WERI-Rb-1 (cell line): Measurements from ENCODE around the gene TCIRG1.

Experiments
- DNase-seq: peaks from one replicate; pipeline ENCODE4 v3.0.0-alpha.2; 2020
- H3K27ac ChIP-seq: fragments of 250-450 bp; sonication (Bioruptor Pico); 2 replicates; pipeline ENCODE4 v1.5.1; 2020; ENCODE audit warnings: mild to moderate bottlenecking, moderate library complexity
- H3K27me3 ChIP-seq: fragments of 250-450 bp; sonication (Bioruptor Pico); 2 replicates; pipeline ENCODE4 v1.5.1; 2021; ENCODE audit warnings: mild to moderate bottlenecking, low read depth, moderate library complexity; ENCODE audit not compliant: insufficient read depth, severe bottlenecking
- H3K36me3 ChIP-seq: fragments of 250-450 bp; sonication (Bioruptor Pico); 2 replicates; pipeline ENCODE4 v1.5.1; 2020; ENCODE audit warnings: mild to moderate bottlenecking, moderate library complexity
- H3K4me3 ChIP-seq: 2 replicates; pipeline ENCODE4 v1.5.1; 2011; ENCODE audit warnings: low read depth, mild to moderate bottlenecking, control low read depth, low read length
- H3K9me3 ChIP-seq: fragments of 250-450 bp; sonication (Bioruptor Pico); 2 replicates; pipeline ENCODE4 v1.5.1; 2021; ENCODE audit warnings: mild to moderate bottlenecking, moderate library complexity; ENCODE audit not compliant: severe bottlenecking
- TF ChIP-seq, protein P1 (sequence below): IDR thresholded peaks from 2 replicates; pipeline ENCODE4 v1.5.1; 2011; ENCODE audit warnings: low read depth, mild to moderate bottlenecking, control low read depth, inconsistent platforms, low read length

The TCIRG1 gene

DNA sequence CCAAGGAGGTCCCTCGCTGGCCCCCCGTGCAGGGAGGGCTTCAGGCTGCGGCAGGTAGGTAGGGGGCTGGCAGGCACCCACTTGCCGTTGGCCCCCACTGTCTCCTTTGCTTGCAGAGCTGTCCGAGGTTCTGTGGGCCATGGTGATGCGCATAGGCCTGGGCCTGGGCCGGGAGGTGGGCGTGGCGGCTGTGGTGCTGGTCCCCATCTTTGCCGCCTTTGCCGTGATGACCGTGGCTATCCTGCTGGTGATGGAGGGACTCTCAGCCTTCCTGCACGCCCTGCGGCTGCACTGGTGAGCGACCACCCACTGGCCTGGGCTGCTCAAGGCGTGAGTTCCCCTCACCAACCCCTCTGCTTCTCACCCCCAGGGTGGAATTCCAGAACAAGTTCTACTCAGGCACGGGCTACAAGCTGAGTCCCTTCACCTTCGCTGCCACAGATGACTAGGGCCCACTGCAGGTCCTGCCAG is 11.6 kb downstream of the TCIRG1 start:
- no peaks in the 10 kb centered on the region for H3K36me3 ChIP-seq

DNA sequence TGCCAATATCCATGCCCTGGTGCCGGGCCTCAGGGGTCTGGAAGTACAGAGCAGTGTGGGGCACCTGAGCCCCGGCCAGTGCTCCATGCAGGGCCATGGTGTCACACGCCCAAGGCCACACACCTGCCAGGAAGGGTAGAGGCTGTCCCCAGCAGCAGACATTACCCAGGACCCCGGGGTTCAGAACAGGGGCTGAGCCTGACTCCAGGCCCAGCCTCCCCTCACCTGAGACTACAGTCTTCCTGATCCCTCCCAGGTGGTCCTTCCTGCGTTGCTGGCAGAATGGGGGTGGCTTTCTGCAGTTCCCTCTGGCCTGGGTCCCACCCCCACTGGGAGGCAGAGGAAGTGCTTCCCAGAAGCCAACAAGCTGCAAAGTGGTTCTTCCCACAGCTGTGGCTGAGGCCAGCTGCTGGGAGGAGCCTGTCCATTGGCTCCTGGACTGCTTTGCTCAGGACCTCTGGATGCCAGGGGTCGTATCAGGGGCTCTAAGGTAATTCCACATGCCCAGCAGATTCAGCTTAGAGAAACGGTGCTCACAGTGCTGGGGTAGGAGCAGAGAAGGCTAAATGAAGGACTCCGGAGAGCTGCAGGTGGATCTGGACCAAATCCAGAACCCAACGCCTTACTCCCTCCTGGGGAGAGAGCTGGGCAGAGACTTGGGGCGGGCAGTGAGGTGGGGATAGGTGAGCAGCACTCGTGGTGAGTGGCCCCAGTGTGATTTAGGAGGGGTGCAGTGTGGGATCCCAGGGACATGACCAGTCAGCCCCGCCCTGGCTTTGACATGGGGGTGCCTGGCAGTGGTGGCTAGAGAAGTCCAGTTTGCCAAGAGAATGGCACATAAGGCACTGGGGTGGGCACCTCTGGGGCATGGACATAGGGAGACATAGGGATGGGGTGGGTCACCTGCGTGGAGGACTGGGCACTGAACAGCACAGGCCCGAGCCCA is 12.6 kb downstream of the TCIRG1 start:
- no peaks in the 10 kb centered on the region for H3K36me3 ChIP-seq
- TF ChIP-seq, protein P1, sequence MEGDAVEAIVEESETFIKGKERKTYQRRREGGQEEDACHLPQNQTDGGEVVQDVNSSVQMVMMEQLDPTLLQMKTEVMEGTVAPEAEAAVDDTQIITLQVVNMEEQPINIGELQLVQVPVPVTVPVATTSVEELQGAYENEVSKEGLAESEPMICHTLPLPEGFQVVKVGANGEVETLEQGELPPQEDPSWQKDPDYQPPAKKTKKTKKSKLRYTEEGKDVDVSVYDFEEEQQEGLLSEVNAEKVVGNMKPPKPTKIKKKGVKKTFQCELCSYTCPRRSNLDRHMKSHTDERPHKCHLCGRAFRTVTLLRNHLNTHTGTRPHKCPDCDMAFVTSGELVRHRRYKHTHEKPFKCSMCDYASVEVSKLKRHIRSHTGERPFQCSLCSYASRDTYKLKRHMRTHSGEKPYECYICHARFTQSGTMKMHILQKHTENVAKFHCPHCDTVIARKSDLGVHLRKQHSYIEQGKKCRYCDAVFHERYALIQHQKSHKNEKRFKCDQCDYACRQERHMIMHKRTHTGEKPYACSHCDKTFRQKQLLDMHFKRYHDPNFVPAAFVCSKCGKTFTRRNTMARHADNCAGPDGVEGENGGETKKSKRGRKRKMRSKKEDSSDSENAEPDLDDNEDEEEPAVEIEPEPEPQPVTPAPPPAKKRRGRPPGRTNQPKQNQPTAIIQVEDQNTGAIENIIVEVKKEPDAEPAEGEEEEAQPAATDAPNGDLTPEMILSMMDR, result no peak
- H3K4me3 ChIP-seq, result no peak overlapping the region
- H3K27me3 ChIP-seq, result no peaks in the 10 kb centered on the region
- no peaks in the 10 kb centered on the region for H3K9me3 ChIP-seq
- DNase-seq, result no peak
- H3K27ac ChIP-seq, result no peak overlapping the region

More for the DNA sequence above, 11.6 kb downstream of the TCIRG1 start:
- Histone ChIP-seq H3K27ac (no peak overlapping the region), H3K27me3 (no peaks in the 10 kb centered on the region), H3K9me3 (no peaks in the 10 kb centered on the region), H3K4me3 (no peak overlapping the region)
- TF ChIP-seq, protein P1, result no peak
- DNase-seq, result no peak

DNA sequence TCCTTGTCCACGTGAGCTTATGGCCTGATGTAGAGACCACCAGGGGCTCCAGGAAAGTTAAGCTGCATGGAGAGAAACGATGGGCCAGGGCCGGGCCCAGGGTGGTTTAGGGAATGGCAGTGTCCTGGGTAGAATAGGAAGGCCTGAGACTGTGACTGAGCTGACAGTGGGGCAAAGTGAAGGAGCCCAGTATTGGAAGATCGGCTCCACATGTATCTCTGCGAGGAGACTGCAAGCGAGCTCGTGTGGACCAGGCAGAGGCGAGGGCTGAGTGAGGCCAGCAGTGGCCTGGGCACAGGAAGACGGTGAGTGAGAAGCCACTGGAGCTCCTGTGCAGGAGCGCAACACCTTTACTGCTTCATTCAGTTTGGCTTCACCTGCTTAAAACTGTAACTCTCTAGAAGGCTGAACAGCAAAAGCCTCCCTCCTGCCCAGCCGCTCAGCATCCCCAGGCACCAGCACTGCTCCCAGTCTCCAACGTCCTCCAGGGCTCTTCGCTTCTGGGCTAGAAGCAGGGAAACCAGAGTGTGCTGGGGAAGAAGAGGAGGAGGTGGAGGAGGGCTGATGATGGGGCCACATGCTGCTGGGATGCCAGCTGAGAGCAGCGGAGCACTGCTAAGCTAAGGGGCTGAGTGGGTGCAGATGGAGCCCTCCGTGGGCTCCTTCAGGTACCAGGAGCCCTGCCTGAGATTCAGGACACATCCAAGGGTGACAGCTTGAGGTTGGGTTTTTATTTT is 13.5 kb downstream of the TCIRG1 start:
- TF ChIP-seq, protein P1, result no peak
- Histone ChIP-seq H3K27me3 (no peaks in the 10 kb centered on the region), H3K9me3 (no peaks in the 10 kb centered on the region), H3K36me3 (no peaks in the 10 kb centered on the region; the same call in 1 of the 2 replicates), H3K4me3 (no peak overlapping the region), H3K27ac (no peak overlapping the region)
- DNase-seq, result no peak

DNA sequence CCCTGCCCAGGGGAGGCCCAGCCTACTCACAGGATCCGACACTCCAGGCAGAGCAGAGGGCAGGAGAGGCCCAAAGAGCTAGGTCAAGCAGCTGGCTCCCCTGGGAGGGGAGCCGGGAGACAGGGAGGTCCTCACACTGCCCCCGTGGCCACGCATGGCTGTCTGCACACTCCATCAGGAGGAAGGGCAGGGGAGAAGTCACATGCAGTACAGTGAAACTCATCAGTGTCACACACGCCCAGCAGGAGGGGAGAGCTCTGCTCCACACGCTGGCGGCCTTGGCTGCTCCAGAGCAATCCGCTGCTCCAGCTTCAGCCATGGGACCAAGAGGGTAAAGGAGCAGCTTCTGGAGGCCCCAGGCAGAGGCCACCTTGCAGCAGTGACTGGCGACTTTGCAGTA is 14.3 kb downstream of the TCIRG1 start:
- no peak for DNase-seq
- Histone ChIP-seq H3K4me3 (no peak overlapping the region), H3K27me3 (no peaks in the 10 kb centered on the region), H3K36me3 (peaks cover 2% of the 10 kb centered on the region; the same call in 1 of the 2 replicates), H3K9me3 (no peaks in the 10 kb centered on the region), H3K27ac (no peak overlapping the region)
- TF ChIP-seq, protein P1, result no peak

DNA sequence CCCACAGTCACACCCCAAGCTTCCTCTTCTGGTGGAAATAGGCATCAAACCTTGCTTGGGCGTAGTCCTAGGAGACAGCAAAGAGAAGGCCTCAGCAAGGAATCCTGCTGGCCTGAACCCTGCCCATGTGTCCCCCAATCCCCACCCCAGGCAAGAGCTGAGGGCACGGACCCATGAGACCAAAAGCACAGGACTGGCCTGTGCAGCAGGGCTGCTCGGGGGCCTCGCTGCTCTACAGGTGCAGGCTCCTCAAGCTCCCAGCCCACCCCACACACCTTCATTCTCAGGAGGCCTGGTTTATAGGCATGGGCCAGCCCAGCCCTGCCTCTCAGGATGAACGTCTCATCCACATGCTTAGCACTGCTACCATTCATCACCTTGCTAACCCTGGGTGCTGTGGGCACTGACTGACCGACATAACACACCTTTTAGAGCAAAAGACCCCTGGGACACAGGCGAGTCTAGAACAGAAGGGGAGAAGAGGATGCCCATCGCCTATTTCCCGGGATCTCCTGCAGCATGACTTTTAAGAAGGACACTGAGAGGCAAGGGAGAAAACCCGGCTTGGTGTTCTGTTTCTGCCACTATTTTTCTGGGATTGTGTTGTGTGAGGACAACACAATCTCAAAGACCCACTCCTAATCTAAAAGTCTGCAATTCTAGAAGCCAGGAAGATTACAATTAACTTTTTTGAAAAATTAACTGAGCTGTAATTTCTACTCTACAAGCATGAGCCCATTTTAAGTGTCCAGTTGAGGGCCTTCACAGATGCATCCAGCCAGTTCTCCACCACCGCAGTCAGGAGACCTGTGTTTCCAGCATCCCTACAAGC is 15.4 kb downstream of the TCIRG1 start:
- no peak for DNase-seq
- peaks cover 7% of the 10 kb centered on the region; the same call in 1 of the 2 replicates for H3K36me3 ChIP-seq
- TF ChIP-seq, protein P1, result no peak
- H3K27me3 ChIP-seq, result no peaks in the 10 kb centered on the region
- no peak overlapping the region for H3K4me3 ChIP-seq
- no peak overlapping the region for H3K27ac ChIP-seq
- H3K9me3 ChIP-seq, result no peaks in the 10 kb centered on the region
